SK-N-MC (cell line): Measurements from ENCODE around the gene NTF3.

Source experiments
- EZH2 ChIP-seq: fragments of 200-600 bp; sonication (generic); IDR thresholded peaks from one replicate; pipeline ENCODE4 v1.6.1; 2017; ENCODE audit warnings: antibody characterized with exemption
- FOXP2 ChIP-seq: optimal IDR thresholded peaks from 2 replicates; pipeline ENCODE3; 2011; ENCODE audit warnings: mild to moderate bottlenecking, moderate library complexity; ENCODE audit not compliant: insufficient read depth; ENCODE audit errors: extremely low read length, control extremely low read depth
- POLR2AphosphoS5 ChIP-seq: IDR thresholded peaks from 2 replicates; pipeline ENCODE4 v1.6.1; 2012; ENCODE audit warnings: mild to moderate bottlenecking, low read depth, low read length, borderline replicate concordance

GRCh38 chr12:5432011-5432400 is at the start of gene NTF3:
- TF ChIP-seq EZH2 (no peak), POLR2AphosphoS5 (no peak), FOXP2 (no peak)
